Activated T-cell treated with anti-CD3 and anti-CD28 coated beads, Interleukin-2, amount 50 U/mL, for 72 hours (primary cell): ENCODE data around the gene SYNRG. TPM values are rescaled to one million over a fixed set of nuclear protein-coding genes. Genes with fewer than 3 reads are reported as not detected.
A peak's percentile ranks its signal among the peaks of the same experiment; 100 is the strongest.

Experiments
- ATAC-seq, 2 donors: fragments of 150-1000 bp; cut with Tn5 transposase; replicated peaks in 1 of 2; 2 replicates each; pipeline ENCODE4 v1.10.0; 2021; ENCODE audit warnings: moderate library complexity in 2 of 2, mild to moderate bottlenecking in 1 of 2
- DNase-seq, 2 donors: peaks; one replicate each; pipeline ENCODE4 v3.0.0; 2021 to 2022; ENCODE audit warnings: mixed read lengths in 1 of 2
- H3K27ac Mint-ChIP-seq: one replicate; pipeline ENCODE4 v1.8.0; 2022; ENCODE audit warnings: mild to moderate bottlenecking, moderate library complexity, mixed read lengths
- H3K27me3 Mint-ChIP-seq: one replicate; pipeline ENCODE4 v1.8.0; 2022; ENCODE audit warnings: low read depth, mixed read lengths
- H3K36me3 Mint-ChIP-seq, 2 donors: one replicate each; pipeline ENCODE4 v1.8.0; 2022; ENCODE audit warnings: mixed read lengths in 2 of 2, mild to moderate bottlenecking in 1 of 2; ENCODE audit not compliant: insufficient read depth in 2 of 2
- H3K4me1 Mint-ChIP-seq: one replicate; pipeline ENCODE4 v1.8.0; 2022; ENCODE audit warnings: low read depth, mixed read lengths
- H3K4me3 Mint-ChIP-seq, 2 donors: one replicate each; pipeline ENCODE4 v1.8.0; 2022; ENCODE audit warnings: mild to moderate bottlenecking in 2 of 2, mixed read lengths in 2 of 2, moderate library complexity in 2 of 2
- H3K9me3 Mint-ChIP-seq, 2 donors: one replicate each; pipeline ENCODE4 v1.8.0; 2022; ENCODE audit warnings: mixed read lengths in 2 of 2
- total RNA-seq, 2 donors: library from RNA; stranded (reverse); gene quantifications; one replicate each; pipeline ENCODE4 v1.2.3, GENCODE V29; 2022

The SYNRG gene
- total RNA-seq, 2 donors from 2014 or later = 63.2 to 69.5 TPM

DNA sequence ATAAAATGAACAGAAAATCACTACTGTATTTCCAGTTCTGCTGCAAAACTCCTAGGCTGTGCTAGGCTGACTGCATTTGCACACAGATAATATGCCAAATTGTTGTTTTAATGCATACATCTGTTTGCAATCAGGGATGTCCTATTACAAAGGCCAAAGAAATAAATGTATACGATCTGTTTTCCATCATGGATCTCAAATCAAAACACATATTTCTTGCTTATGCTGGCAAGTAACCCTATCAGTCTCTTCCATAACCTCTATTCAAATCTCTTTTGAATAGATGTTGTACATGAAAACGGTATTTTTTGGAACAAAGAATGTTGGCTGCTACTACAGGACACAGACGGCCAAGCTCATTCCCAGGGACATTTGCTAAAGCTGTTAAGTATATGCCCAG lies 62.9 kb downstream of the SYNRG start:
- Mint-ChIP-seq H3K27me3 (no peaks in the 10 kb centered on the region), H3K4me3 (no peak overlapping the region), H3K9me3 (no peaks in the 10 kb centered on the region), H3K27ac (no peak overlapping the region), H3K36me3 (peaks cover 2 to 17% of the 10 kb centered on the region in 2 donors), H3K4me1 (peaks cover 44% of the 10 kb centered on the region)
- no peak for ATAC-seq
- DNase-seq = no peak

DNA sequence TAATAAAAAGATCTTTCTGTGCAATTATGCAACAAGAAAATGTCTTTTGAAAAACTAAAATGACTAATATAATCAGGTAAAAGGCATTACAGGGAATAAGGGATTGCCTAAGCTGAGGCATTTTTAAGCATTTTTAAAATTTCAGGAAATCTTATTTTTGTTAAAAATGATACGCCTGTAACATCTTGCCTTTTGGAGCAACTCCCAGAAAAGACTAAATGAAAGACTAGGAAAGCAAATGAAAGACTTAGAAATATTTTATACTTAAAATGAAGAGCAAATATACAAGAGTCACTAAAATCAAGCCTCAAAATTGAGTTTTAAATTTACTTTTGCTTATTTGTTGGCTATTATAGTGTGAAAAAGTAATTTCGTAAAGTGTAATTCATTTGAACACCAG lies 63.7 kb downstream of the SYNRG start:
- peaks cover 39% of the 10 kb centered on the region for H3K4me1 Mint-ChIP-seq
- no peak overlapping the region for H3K4me3 Mint-ChIP-seq

GRCh38 chr17:37543637-37544052 lies 65.6 kb downstream of the SYNRG start:
- Mint-ChIP-seq H3K4me3 (peak overlapping the region in 1 of 2 donors; percentile 31), H3K27me3 (no peaks in the 10 kb centered on the region), H3K27ac (peak overlapping the region; percentile 82), H3K36me3 (peaks cover 2 to 21% of the 10 kb centered on the region in 2 donors), H3K4me1 (peaks cover 32% of the 10 kb centered on the region), H3K9me3 (no peaks in the 10 kb centered on the region)
- ATAC-seq (peak; percentile 46 to 91), DNase-seq (peak in 1 of 2 donors; percentile 18)

More for the DNA sequence above, 63.7 kb downstream of the SYNRG start:
- H3K27ac Mint-ChIP-seq = no peak overlapping the region
- ATAC-seq = no peak
- H3K36me3 Mint-ChIP-seq = peaks cover 2 to 23% of the 10 kb centered on the region in 2 donors
- H3K27me3 Mint-ChIP-seq = no peaks in the 10 kb centered on the region
- no peak for DNase-seq
- no peaks in the 10 kb centered on the region for H3K9me3 Mint-ChIP-seq

GRCh38 chr17:37541880-37542660 lies 67.1 kb downstream of the SYNRG start:
- no peaks in the 10 kb centered on the region for H3K9me3 Mint-ChIP-seq
- peak in 1 of 2 donors; percentile 15 for DNase-seq
- peak overlapping the region; percentile 20 to 36 for H3K4me3 Mint-ChIP-seq
- peak in 1 of 2 donors; percentile 61 for ATAC-seq
- peaks cover 22% of the 10 kb centered on the region for H3K4me1 Mint-ChIP-seq
- peak overlapping the region; percentile 82 for H3K27ac Mint-ChIP-seq
- H3K36me3 Mint-ChIP-seq = peaks cover 6 to 31% of the 10 kb centered on the region in 2 donors
- H3K27me3 Mint-ChIP-seq = no peaks in the 10 kb centered on the region

DNA sequence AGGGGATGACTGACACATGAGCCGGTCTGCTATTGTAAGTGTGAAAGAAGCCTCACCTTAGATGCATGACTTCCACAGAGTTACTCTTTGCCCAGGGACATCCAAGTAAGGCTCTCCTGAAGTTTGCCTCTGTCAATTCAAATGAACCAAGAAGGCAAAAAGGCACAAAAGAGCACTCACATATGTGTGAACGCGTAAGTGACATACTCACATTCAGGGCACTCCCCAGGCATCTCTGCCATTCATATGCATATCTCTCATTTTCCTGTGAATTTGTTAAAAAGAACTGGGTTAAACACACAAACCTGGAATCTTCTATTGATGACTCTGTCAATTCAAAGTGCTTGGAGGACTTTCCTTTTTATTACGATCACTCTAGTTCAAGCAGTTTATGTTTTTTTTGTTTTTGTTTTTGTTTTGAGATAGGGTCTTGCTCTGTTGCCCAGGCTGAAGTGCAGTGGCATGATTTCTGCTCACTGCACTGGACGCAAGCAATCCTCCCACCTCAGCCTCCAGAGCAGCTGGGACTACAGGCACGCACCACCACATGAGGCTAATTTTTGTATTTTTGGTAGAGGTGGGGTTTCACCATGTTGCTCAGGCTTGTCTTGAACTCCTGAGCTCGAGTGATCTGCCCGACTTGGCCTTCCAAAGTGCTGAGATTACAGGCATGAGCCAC lies 70.1 kb downstream of the SYNRG start:
- Mint-ChIP-seq H3K4me1 (peaks cover 14% of the 10 kb centered on the region), H3K27ac (no peak overlapping the region), H3K36me3 (peaks cover 10 to 40% of the 10 kb centered on the region in 2 donors), H3K27me3 (no peaks in the 10 kb centered on the region), H3K9me3 (no peaks in the 10 kb centered on the region), H3K4me3 (no peak overlapping the region)
- DNase-seq (no peak), ATAC-seq (no peak)

DNA sequence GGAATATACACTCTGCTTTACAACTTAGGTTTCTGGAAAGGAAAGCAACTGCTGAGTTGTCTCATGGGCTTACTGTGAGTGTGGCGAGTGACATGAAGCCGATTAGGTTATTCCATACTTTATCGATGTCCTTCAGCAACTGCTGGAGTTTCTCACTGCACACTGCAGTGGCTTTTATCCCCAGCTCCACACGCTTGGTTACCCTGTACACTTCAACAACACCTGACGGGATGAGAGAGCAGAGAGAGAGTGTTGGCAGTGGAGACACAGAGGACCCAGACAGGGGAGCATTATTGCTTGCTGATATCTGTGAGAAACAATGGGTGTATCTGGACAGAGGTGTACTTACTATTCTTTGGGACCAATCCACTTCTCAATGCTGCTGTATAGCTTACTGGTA lies 73.3 kb downstream of the SYNRG start:
- Mint-ChIP-seq H3K9me3 (no peaks in the 10 kb centered on the region), H3K27me3 (no peaks in the 10 kb centered on the region), H3K4me3 (no peak overlapping the region), H3K4me1 (no peaks in the 10 kb centered on the region), H3K36me3 (peaks cover 9 to 29% of the 10 kb centered on the region in 2 donors), H3K27ac (no peak overlapping the region)
- DNase-seq (no peak), ATAC-seq (no peak)

DNA sequence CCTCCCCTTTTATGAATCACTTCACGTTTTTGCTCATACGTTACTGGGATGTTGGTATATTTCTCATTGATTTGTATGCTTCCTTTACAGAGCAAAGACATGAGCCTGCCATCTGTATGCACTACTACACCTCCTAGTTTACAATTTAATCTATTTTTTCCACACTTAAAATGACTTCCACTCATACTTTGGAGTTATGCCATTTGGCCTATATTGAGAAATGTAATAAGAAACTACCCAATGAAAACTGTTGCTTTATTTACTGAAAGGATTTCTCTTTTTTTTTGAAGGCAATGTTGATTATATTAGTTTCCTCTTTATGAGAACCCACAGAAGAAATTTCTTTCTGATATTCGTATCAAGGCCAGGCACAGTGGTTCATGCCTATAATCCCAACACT lies 76.5 kb downstream of the SYNRG start:
- Mint-ChIP-seq H3K4me3 (no peak overlapping the region), H3K4me1 (no peaks in the 10 kb centered on the region), H3K27ac (no peak overlapping the region), H3K27me3 (no peaks in the 10 kb centered on the region), H3K36me3 (peaks cover 8 to 19% of the 10 kb centered on the region in 2 donors), H3K9me3 (no peaks in the 10 kb centered on the region)
- DNase-seq (no peak), ATAC-seq (no peak)

- no peaks in the 10 kb centered on the region for H3K27me3 Mint-ChIP-seq
- no peaks in the 10 kb centered on the region for H3K4me1 Mint-ChIP-seq
- H3K36me3 Mint-ChIP-seq = peaks cover 0 to 6% of the 10 kb centered on the region in 2 donors
- H3K27ac Mint-ChIP-seq = no peak overlapping the region
- H3K9me3 Mint-ChIP-seq = no peaks in the 10 kb centered on the region
- DNase-seq = no peak
- ATAC-seq = no peak
- no peak overlapping the region for H3K4me3 Mint-ChIP-seq
Observed at GRCh38 chr17:37530420-37530819, 78.8 kb downstream of the SYNRG start.

GRCh38 chr17:37527249-37527851 lies 81.9 kb downstream of the SYNRG start:
- Mint-ChIP-seq H3K4me3 (no peak overlapping the region), H3K27ac (no peak overlapping the region), H3K9me3 (no peaks in the 10 kb centered on the region), H3K27me3 (no peaks in the 10 kb centered on the region), H3K4me1 (peaks cover 6% of the 10 kb centered on the region), H3K36me3 (peaks cover 3 to 4% of the 10 kb centered on the region in 2 donors)
- DNase-seq (peak; percentile 19 to 25), ATAC-seq (peak; percentile 78 to 79)

- ATAC-seq (no peak), DNase-seq (no peak)
- Mint-ChIP-seq H3K4me1 (peaks cover 6% of the 10 kb centered on the region), H3K27me3 (no peaks in the 10 kb centered on the region), H3K36me3 (peaks cover 4 to 6% of the 10 kb centered on the region in 2 donors), H3K4me3 (no peak overlapping the region), H3K27ac (peak overlapping the region; percentile 90), H3K9me3 (no peaks in the 10 kb centered on the region)
Observed at GRCh38 chr17:37523715-37524219, 85.5 kb downstream of the SYNRG start.

- Mint-ChIP-seq H3K4me3 (no peak overlapping the region), H3K27me3 (no peaks in the 10 kb centered on the region), H3K27ac (no peak overlapping the region), H3K4me1 (peaks cover 6% of the 10 kb centered on the region), H3K36me3 (peaks cover 9 to 11% of the 10 kb centered on the region in 2 donors), H3K9me3 (no peaks in the 10 kb centered on the region)
- no peak for ATAC-seq
- no peak for DNase-seq
Observed at GRCh38 chr17:37521821-37522220, 87.4 kb downstream of the SYNRG start.

DNA sequence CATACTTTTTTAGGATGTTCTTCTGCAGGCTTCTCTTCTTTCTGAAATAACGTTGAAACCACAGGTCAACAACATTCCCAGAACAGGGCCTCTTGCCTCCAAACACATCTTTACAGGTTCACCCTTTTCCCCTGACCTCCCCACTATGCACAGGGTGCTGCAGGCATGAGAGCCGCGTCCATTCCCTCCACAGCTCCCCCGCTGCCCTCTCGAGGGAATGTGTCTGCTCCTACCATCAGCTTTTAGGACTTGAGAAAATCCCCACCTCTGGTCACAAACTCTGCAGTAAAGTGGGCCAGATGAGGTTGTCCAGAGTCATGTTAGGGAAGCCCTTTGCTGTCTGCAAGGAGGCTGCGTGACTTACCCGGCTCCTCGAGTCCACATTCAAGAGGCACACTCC lies 89.0 kb downstream of the SYNRG start:
- H3K27ac Mint-ChIP-seq = peak overlapping the region; percentile 41
- ATAC-seq = no peak
- no peaks in the 10 kb centered on the region for H3K27me3 Mint-ChIP-seq
- H3K36me3 Mint-ChIP-seq = peaks cover 9 to 11% of the 10 kb centered on the region in 2 donors
- peaks cover 6% of the 10 kb centered on the region for H3K4me1 Mint-ChIP-seq
- no peak for DNase-seq
- no peak overlapping the region for H3K4me3 Mint-ChIP-seq
- no peaks in the 10 kb centered on the region for H3K9me3 Mint-ChIP-seq
